Fibroblast of skin of right biceps (primary cell): Measurements from ENCODE around the gene KLHL41.
A peak's percentile ranks its signal among the peaks of the same experiment; 100 is the strongest.

Source experiments
- DNase-seq: peaks from one replicate; pipeline ENCODE4 v3.0.0-alpha.2; 2013

Gene KLHL41

GRCh38 chr2:169509298-169509885 lies at the start of gene KLHL41:
TSS of gene KLHL41 (plus strand) at chr2:169509702. CDS start at chr2:169509779, 77 bp downstream.
- DNase-seq = peak; percentile 33

- DNase-seq = no peak
Observed at GRCh38 chr2:169461143-169461542, 48.4 kb upstream of the KLHL41 start.

DNA sequence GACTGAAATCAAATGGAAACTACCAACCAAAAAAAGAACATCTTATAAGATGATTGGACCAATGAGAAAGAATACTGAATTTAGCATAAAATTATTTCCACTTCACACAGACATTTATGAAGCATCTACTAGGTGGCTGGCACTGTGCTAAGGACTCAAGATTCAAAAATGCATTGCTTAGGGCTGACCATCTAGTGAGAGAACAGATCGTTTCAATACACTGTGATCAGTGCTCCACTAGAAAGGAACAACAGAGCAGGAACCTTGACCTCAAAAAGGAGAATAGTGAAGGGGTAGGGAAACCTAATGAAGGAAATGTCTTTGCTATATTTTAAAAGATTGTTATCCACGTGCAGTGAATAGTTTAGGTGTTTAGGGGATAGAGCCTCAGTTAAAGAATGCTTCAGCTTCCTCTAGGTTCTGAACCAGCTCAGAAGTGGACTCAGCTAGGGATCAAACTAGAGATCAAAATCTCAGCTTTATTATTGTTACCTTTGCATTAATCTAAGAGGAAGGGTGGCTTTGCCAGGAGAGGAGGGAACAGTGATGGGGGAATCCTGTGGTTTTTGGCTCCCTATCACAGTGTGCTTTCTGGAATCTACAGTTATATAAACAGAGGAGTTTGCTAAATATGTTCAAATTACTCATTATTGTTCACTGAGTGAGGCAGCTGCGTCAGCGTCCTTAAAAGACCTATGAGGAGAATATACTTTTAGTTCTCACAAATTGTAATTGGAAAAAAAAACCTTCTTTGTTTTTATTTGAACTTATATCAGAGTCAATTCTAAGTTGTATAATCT lies 46.4 kb upstream of the KLHL41 start:
- peak; percentile 72 for DNase-seq

DNA sequence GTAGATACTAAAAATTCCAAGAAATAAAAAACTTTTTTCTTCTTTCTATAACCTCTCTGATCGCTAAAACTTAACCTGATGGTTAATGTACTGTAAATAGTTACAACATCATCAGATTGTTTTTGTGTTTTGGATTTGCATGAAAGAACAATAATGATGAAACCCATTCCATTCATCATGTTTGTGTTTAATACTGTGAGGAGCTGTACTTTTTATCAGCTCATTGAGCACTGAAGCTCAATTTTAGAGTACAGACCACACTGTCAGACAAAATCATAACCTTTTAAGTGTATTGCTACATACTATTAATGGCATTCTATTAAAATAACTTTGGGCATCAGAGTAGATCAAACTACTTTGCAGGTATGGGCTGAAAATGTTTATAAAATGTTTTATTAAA lies 45.0 kb upstream of the KLHL41 start:
- DNase-seq = no peak

GRCh38 chr2:169464882-169465281 lies 44.6 kb upstream of the KLHL41 start:
- no peak for DNase-seq

DNA sequence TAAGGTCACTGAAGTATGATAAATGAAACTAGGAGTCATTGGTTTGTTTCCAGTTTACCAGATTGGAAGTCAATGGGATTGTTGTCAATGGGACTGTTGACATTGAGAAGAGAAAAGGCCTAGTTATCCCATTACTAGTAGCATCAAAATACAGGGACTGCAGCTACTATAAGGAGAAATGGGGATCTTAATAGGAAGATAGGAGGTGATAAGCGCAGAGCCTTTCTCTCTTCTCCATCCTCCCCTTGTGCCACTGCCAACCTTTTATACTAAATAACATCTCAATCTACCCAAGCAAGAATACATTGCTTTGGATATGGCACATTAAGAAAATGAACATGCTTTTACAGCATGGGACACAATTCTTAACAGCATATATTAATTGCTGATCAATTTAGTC lies 40.7 kb upstream of the KLHL41 start:
- no peak for DNase-seq

- no peak for DNase-seq
Observed at GRCh38 chr2:169469952-169470572, 39.4 kb upstream of the KLHL41 start.

GRCh38 chr2:169472249-169472648 lies 37.3 kb upstream of the KLHL41 start:
- no peak for DNase-seq

- DNase-seq = peak; percentile 48
Observed at GRCh38 chr2:169476459-169476858, 33.0 kb upstream of the KLHL41 start.

DNA sequence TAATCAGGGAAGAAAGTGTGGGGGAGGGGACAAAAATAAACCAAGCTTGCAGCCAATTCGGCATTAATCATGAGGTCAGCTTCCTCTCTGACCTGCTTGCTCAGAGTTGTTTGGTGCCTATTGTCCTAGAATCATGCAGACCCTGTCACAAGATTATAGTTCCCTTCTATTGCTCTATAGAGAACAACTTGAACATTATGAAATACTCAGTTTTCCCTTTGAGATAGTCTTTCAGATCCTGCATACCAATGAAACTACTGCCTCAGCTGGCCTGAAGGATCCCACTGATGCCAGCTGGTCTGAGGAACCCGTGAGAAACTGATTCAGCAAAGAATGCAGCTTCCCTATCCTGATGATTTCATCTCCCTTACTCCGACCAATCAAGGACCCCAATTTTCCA lies 31.2 kb upstream of the KLHL41 start:
- DNase-seq = peak; percentile 4

GRCh38 chr2:169478745-169479256 lies 30.7 kb upstream of the KLHL41 start:
- no peak for DNase-seq

GRCh38 chr2:169479257-169480078 lies 30.0 kb upstream of the KLHL41 start, which contains the start of gene BBS5:
TSS of gene BBS5 (plus strand) at chr2:169479494. CDS start at chr2:169479554, 60 bp downstream.
- DNase-seq = peak; percentile 83

DNA sequence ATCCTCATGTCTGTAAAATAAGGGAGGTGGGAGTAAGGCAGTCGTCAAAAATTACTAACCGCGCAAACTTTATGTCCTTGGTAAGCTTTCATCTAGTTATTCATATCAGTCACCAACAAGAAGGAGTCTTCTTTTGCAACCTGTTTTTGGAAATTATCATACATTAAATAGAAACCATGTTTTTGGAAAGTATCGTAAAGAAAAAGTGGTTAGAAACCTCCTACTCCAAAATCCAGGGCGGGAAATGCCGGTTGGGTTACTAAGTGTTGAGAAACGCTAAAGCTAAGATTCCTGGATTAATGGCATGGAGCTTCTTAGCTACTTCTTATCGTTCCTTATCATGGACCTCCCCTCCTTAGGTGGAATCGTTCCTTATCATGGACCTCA lies 29.4 kb upstream of the KLHL41 start:
- DNase-seq = peak; percentile 13

DNA sequence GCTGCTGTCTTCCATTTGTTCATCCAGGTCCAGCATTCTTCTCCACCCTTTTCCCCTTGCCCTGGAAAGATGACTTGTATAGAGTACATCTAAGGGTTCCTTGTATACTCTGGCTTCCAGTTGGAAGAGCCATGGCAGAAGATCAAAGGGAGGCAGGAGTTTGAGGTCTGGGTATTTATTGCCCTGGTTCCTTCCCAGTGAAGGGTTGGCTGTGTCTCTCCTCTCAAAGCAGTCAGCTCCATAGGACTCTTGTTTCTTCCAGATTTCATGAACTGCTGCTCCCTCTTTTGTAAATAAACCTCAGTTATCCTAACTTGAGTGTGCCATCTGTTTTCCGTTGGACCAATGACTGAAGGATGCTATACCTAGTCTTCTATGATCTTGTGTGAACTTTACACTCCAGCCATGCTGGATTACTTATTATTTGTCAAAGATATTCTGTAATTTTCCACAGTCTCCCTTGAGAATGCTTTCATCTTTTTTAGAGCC lies 23.8 kb upstream of the KLHL41 start:
- DNase-seq = no peak

- no peak for DNase-seq
Observed at GRCh38 chr2:169486487-169486886, 23.0 kb upstream of the KLHL41 start.

GRCh38 chr2:169490834-169491233 lies 18.7 kb upstream of the KLHL41 start:
- no peak for DNase-seq

DNA sequence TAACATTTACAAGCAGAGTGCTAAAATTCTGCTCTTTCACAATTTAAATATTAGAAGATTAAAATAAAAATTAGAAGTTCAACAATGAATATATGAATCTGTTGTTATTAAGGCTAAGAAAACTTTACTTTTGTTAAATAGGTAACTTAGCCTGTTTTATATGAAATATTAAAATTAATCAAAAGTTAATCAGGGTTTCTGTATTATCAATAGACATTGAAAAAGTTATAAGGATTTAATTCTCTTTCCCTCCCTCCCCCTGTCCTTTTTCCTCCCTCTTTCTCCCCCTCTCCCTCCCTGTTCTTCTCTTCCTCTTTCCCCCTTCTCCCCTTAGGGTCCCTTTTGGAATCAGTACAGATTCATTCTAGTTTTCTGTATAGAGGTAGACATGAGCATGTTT lies 18.1 kb upstream of the KLHL41 start:
- no peak for DNase-seq

DNA sequence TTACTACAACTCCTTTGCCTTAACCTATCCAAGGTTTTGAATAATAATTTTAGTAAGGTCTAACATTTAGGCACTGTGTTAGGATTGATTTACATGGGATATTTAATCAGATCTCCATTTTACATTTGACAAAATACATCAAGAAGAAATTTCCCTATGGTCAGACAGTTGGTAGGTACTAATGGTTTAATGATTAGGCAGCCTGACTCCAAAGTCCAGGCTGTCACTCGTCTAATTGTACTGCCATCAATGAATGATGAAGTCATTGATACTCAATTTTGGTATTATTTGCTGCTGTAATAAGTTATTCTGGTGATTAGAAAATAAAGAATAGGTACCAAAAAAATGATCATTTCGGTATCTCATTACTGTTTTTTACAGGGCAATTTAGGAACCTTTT lies 16.1 kb upstream of the KLHL41 start:
- DNase-seq = no peak

- DNase-seq = no peak
Observed at GRCh38 chr2:169495310-169495928, 14.1 kb upstream of the KLHL41 start.

- no peak for DNase-seq
Observed at GRCh38 chr2:169504651-169505050, 4.9 kb upstream of the KLHL41 start.

DNA sequence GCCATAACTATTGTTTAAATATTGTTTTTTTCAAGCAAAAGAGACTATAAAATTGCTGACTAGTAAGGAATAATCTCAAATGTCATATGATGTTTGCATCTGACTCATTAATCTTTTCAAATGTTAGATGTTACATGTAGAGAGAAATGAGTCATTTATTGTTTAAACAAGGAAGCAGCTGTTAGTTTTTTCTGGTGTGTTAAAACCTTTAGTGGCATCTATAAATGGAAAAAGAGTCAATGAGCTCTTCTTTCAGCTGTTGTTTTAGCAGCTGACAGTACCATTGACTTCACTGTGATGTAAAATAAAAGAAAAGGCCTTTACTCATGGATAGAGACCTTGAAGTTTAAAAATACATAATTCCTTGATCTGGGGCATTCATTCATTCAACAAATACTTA lies 1.8 kb upstream of the KLHL41 start:
- DNase-seq = peak; percentile 37

DNA sequence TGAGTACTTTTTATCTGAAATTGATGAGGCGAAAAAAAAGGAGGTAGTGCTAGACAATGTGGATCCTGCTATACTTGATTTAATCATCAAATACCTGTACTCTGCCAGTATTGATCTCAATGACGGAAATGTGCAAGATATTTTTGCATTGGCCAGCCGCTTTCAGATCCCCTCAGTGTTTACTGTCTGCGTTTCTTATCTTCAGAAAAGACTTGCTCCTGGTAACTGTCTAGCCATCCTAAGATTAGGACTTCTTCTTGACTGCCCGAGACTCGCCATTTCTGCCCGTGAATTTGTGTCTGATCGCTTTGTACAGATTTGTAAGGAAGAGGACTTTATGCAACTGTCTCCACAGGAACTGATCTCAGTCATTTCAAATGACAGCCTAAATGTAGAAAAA lies 453 bp downstream of the KLHL41 start:
- no peak for DNase-seq
